Heart left ventricle (tissue), 16 donors: Measurements from ENCODE around the gene LPCAT1. TPM values are rescaled to one million over a fixed set of nuclear protein-coding genes. Genes with fewer than 3 reads are reported as not detected.
A peak's percentile ranks its signal among the peaks of the same experiment; 100 is the strongest.
"Not testable (repeated sequence)": the region's sequence is repeated elsewhere in the genome, so short reads cannot be mapped to it uniquely, and the experiment has no call there.

ENCODE experiments used
- ATAC-seq, 4 donors: fragments of 200-7000 bp; cut with Tn5 transposase; one replicate each; pipeline ENCODE4 v1.9.1; 2020 to 2022; ENCODE audit warnings: moderate library complexity in 4 of 4, mild to moderate bottlenecking in 3 of 4, moderate number of reproducible peaks in 1 of 4
- DNase-seq, 5 donors: peaks; one replicate each; pipeline ENCODE4 v3.0.0-alpha.2; 2020
- H3K27ac ChIP-seq, 12 donors: fragments of 200-600 bp; sonication (generic) in 4 of 12; one replicate each; pipeline versions ENCODE4 v1.5.0 to v1.8.0; 2016 to 2022; ENCODE audit warnings: mild to moderate bottlenecking in 2 of 12
- H3K27me3 ChIP-seq, 9 donors: fragments of 200-600 bp; sonication (generic) in 2 of 9; one replicate each; pipeline versions ENCODE4 v1.5.1 to v1.8.0; 2016 to 2022; ENCODE audit warnings: mild to moderate bottlenecking in 3 of 9
- H3K36me3 ChIP-seq, 9 donors: fragments of 200-600 bp; sonication (generic) in 2 of 9; one replicate each; pipeline versions ENCODE4 v1.5.0 to v1.8.0; 2018 to 2022; ENCODE audit warnings: mild to moderate bottlenecking in 2 of 9
- H3K4me1 ChIP-seq, 12 donors: fragments of 200-600 bp; sonication (generic) in 4 of 12; one replicate each; pipeline versions ENCODE4 v1.5.0 to v1.8.0; 2016 to 2022; ENCODE audit warnings: mild to moderate bottlenecking in 3 of 12
- H3K4me3 ChIP-seq, 12 donors: fragments of 200-600 bp; sonication (generic) in 4 of 12; one replicate each; pipeline versions ENCODE4 v1.5.0 to v1.8.0; 2017 to 2022; ENCODE audit warnings: mild to moderate bottlenecking in 9 of 12, moderate library complexity in 4 of 12
- H3K9me3 ChIP-seq, 12 donors: fragments of 200-600 bp; sonication (generic) in 4 of 12; one replicate each; pipeline versions ENCODE4 v1.5.0 to v1.8.0; 2016 to 2022; ENCODE audit warnings: mild to moderate bottlenecking in 1 of 12
- CTCF ChIP-seq, 12 donors: fragments of 200-600 bp; sonication (generic) in 4 of 12; IDR thresholded peaks; one replicate each; pipeline versions ENCODE4 v1.5.0 to v1.8.0; 2018 to 2022; ENCODE audit warnings: antibody characterized with exemption in 12 of 12, mild to moderate bottlenecking in 5 of 12
- POLR2A ChIP-seq, 2 donors: fragments of 450-650 bp; IDR thresholded peaks; one replicate each; pipeline ENCODE4 v1.6.1; 2017; ENCODE audit warnings: antibody characterized with exemption in 2 of 2, mild to moderate bottlenecking in 2 of 2, moderate library complexity in 2 of 2
- WGBS, 4 donors: extraction: QIAGEN DNeasy Blood & Tissue Kit in 2 of 4; methylation state at CpG; one replicate each; pipeline versions ENCODE4 v1.1.5 to v1.1.7; 2013 to 2018; 5-methylcytosine and 5-hydroxymethylcytosine counted together
- intact Hi-C, 10 donors: fragments of 100-400 bp; cut with DNase I; formaldehyde crosslinking; loops; one replicate each; pipeline versions ENCODE4 v1.11.1 to v1.14.2; 2022
- polyA plus RNA-seq, 2 donors: library from polyadenylated mRNA; stranded (reverse); fragments of 200-250 nt; gene quantifications; one replicate each; pipeline ENCODE4 v1.2.3, GENCODE V29; 2013
- total RNA-seq, 9 donors: library from RNA; depleted of rRNA in 2 of 9; stranded (reverse); fragments of >200 nt in 2 of 9; fragmentation: NEBNext Ultra II Directional in 3 of 9; extraction: Animal tissue kit (Norgen Biotek cat#: 25700) in 3 of 9; gene quantifications; one replicate each; pipeline versions ENCODE4 v1.1.0 to v1.2.4, GENCODE V29; 2016 to 2023
- donor health status: ischemic (EF 13 %, LVEDD 7.1; RV severe dilation, severe dysfunction).
- donor health status: healthy with polysubstance abuse.
- donor health status: DM: no; HTN: yes; CAD: no.
- donor health status: DM: no; HTN: no; CAD: no.
- donor health status: ischemic (EF 25% LVEDD 6.9; RV normal size, moderate dysfunction).
- donor health status: ischemic (EF 25% LVEDD 5.7; RV mildly dilated, moderate dysfunction).
- donor health status: healthy.
- donor health status: DM: yes; HTN: yes; CAD: no.
- donor health status: ischemic (EF 35%, LVEDD 5.7; RV mildly dilated, moderate dysfunction).
- donor health status: nonischemic (EF 11% LVEDD 7.7; RV severe dilation, severe dysfunction).
- donor health status: DM: yes; HTN: yes; CAD: no.
- donor health status: PGD.
- donor health status: ischemic (EF 29% LVEDD 5.4; RV normal size, mild dysfunction).
- donor health status: nonischemic (EF 23%, LVEDD 6.1; RV moderate dilation, normal function).

The LPCAT1 gene
- total and polyA plus RNA-seq, 11 donors: 8.2 to 30.6 (median 9.9) TPM

- DNase-seq (peak in 1 of 5 donors; percentile 9), ATAC-seq (no peak)
- no peaks in the 10 kb centered on the region for H3K27me3 ChIP-seq
- H3K27ac ChIP-seq: no peak overlapping the region
- H3K4me3 ChIP-seq: no peak overlapping the region
- H3K36me3 ChIP-seq: peaks cover 0 to 54% (median 38%) of the 10 kb centered on the region in 9 donors
- intact Hi-C loops: no loop called here
- WGBS, 4 donors: 95 to 98% (median 97%) methylated on average over 10 of the region's 10 CpGs
- H3K9me3 ChIP-seq: peaks cover 0 to 12% (median 0%) of the 10 kb centered on the region in 12 donors
- no peaks in the 10 kb centered on the region for H3K4me1 ChIP-seq
- TF ChIP-seq POLR2A (IDR thresholded peaks at IDR 0.05): no peak
- no peak for TF ChIP-seq CTCF (IDR thresholded peaks at IDR 0.05)
Measured at GRCh38 chr5:1461396-1461795, 62.4 kb downstream of the LPCAT1 start.

- intact Hi-C loops: no loop called here
- Histone ChIP-seq H3K27ac (no peak overlapping the region), H3K9me3 (peaks cover 0 to 21% (median 3%) of the 10 kb centered on the region in 12 donors), H3K4me1 (no peaks in the 10 kb centered on the region), H3K27me3 (no peaks in the 10 kb centered on the region), H3K36me3 (peaks cover 0 to 42% (median 32%) of the 10 kb centered on the region in 9 donors), H3K4me3 (no peak overlapping the region)
- DNase-seq (peak in 1 of 5 donors; percentile 12), ATAC-seq (no peak)
- 79 to 84% (median 82%) methylated on average over 15 to 16 of the region's 16 CpGs for WGBS, 4 donors
- TF ChIP-seq POLR2A (IDR thresholded peaks at IDR 0.05): no peak
- no peak for TF ChIP-seq CTCF (IDR thresholded peaks at IDR 0.05)
Measured at GRCh38 chr5:1460054-1460682, 63.6 kb downstream of the LPCAT1 start.

- Histone ChIP-seq H3K9me3 (peaks cover 0 to 26% (median 3%) of the 10 kb centered on the region in 12 donors), H3K36me3 (peaks cover 0 to 42% (median 32%) of the 10 kb centered on the region in 9 donors)
- H3K27me3 ChIP-seq, DNase-seq, H3K4me3 ChIP-seq, ATAC-seq, H3K27ac ChIP-seq, intact Hi-C loops, H3K4me1 ChIP-seq: not testable (repeated sequence)
- WGBS, 4 donors: 78 to 100% (median 95%) methylated on average over 2 of the region's 2 CpGs
Measured at GRCh38 chr5:1459435-1459834, 64.3 kb downstream of the LPCAT1 start.

- Histone ChIP-seq H3K36me3 (peaks cover 0 to 12% (median 4%) of the 10 kb centered on the region in 9 donors), H3K9me3 (peaks cover 0 to 42% (median 18%) of the 10 kb centered on the region in 12 donors)
- H3K4me3 ChIP-seq, DNase-seq, H3K27me3 ChIP-seq, H3K27ac ChIP-seq, H3K4me1 ChIP-seq, ATAC-seq, intact Hi-C loops: not testable (repeated sequence)
- WGBS, 4 donors: 34 to 49% (median 40%) methylated on average over 9 to 13 of the region's 20 CpGs
Measured at GRCh38 chr5:1456110-1456881, 67.5 kb downstream of the LPCAT1 start.

- peaks cover 0 to 42% (median 18%) of the 10 kb centered on the region in 12 donors for H3K9me3 ChIP-seq
Measured at GRCh38 chr5:1453613-1454012, 70.1 kb downstream of the LPCAT1 start.

More at GRCh38 chr5:1453613-1454012, 70.1 kb downstream of the LPCAT1 start:
- ATAC-seq (no peak), DNase-seq (no peak)
- WGBS, 4 donors: 68 to 78% (median 70%) methylated on average over 2 of the region's 2 CpGs
- Histone ChIP-seq H3K4me1 (no peaks in the 10 kb centered on the region), H3K27ac (no peak overlapping the region), H3K4me3 (no peak overlapping the region), H3K27me3 (peaks cover 0 to 17% (median 0%) of the 10 kb centered on the region in 9 donors), H3K36me3 (no peaks in the 10 kb centered on the region)
- intact Hi-C loops: no loop called here
- no peak for TF ChIP-seq CTCF (IDR thresholded peaks at IDR 0.05)
- no peak for TF ChIP-seq POLR2A (IDR thresholded peaks at IDR 0.05)
